HG03064 (cell line): ENCODE data around the gene HTR2B.
"Not testable (repeated sequence)": the region's sequence is repeated elsewhere in the genome, so short reads cannot be mapped to it uniquely, and the experiment has no call there.

ENCODE experiments used
- ATAC-seq: cut with Tn5 transposase; IDR thresholded peaks from one replicate; pipeline ENCODE4 v1.9.1; 2021; ENCODE audit warnings: low read depth; ENCODE audit not compliant: unreplicated experiment

HTR2B gene

GRCh38 chr2:231124838-231125568, at the start of gene HTR2B:
Gene HTR2B, minus strand, starts transcription at chr2:231125042. Its CDS starts 1,278 bp downstream, at chr2:231123764.
- ATAC-seq, result no peak

- ATAC-seq, result no peak
Measured at GRCh38 chr2:231174211-231174651, 49.4 kb upstream of the HTR2B start.

GRCh38 chr2:231172025-231172424, 47.2 kb upstream of the HTR2B start:
- no peak for ATAC-seq

GRCh38 chr2:231170055-231170454, 45.2 kb upstream of the HTR2B start:
- ATAC-seq, result no peak

- no peak for ATAC-seq
Measured at GRCh38 chr2:231169488-231169887, 44.6 kb upstream of the HTR2B start.

GRCh38 chr2:231168460-231169139, 43.8 kb upstream of the HTR2B start:
- no peak for ATAC-seq

GRCh38 chr2:231167745-231168459, 43.1 kb upstream of the HTR2B start:
- no peak for ATAC-seq

- ATAC-seq, result no peak
Measured at GRCh38 chr2:231163414-231164095, 38.7 kb upstream of the HTR2B start.

GRCh38 chr2:231163011-231163410, 38.2 kb upstream of the HTR2B start:
- no peak for ATAC-seq

GRCh38 chr2:231161877-231162329, 37.1 kb upstream of the HTR2B start:
- no peak for ATAC-seq

- ATAC-seq, result no peak
Measured at GRCh38 chr2:231161252-231161839, 36.5 kb upstream of the HTR2B start.

- ATAC-seq, result no peak
Measured at GRCh38 chr2:231160701-231161100, 35.9 kb upstream of the HTR2B start.

- no peak for ATAC-seq
Measured at GRCh38 chr2:231159306-231159705, 34.5 kb upstream of the HTR2B start.

- no peak for ATAC-seq
Measured at GRCh38 chr2:231152800-231153557, 28.1 kb upstream of the HTR2B start.

GRCh38 chr2:231146665-231147064, 21.8 kb upstream of the HTR2B start:
- ATAC-seq, result no peak

GRCh38 chr2:231144896-231145295, 20.1 kb upstream of the HTR2B start:
- ATAC-seq, result no peak

GRCh38 chr2:231140808-231141207, 16.0 kb upstream of the HTR2B start:
- not testable (repeated sequence) for ATAC-seq

GRCh38 chr2:231139796-231140195, 15.0 kb upstream of the HTR2B start:
- ATAC-seq, result no peak

GRCh38 chr2:231138699-231139098, 13.9 kb upstream of the HTR2B start:
- ATAC-seq, result no peak
